OCI-LY7 (cell line): ENCODE measurements around the gene A2ML1.

Source experiments
- EZH2phosphoT487 ChIP-seq: fragments of 200-600 bp; sonication (generic); IDR thresholded peaks from 2 replicates; pipeline ENCODE4 v1.6.1; 2018; ENCODE audit warnings: low read depth, borderline replicate concordance, mild to moderate bottlenecking, mixed run types, antibody characterized with exemption, low read length, moderate library complexity, mixed read lengths
- TF ChIP-seq, protein P1 (sequence below): fragments of 200-600 bp; sonication (generic); conservative IDR thresholded peaks from 2 replicates; pipeline ENCODE4 v1.5.1; 2014; ENCODE audit warnings: mild to moderate bottlenecking, antibody characterized with exemption, low read length, moderate library complexity, mixed read lengths

- TF ChIP-seq, protein P1, sequence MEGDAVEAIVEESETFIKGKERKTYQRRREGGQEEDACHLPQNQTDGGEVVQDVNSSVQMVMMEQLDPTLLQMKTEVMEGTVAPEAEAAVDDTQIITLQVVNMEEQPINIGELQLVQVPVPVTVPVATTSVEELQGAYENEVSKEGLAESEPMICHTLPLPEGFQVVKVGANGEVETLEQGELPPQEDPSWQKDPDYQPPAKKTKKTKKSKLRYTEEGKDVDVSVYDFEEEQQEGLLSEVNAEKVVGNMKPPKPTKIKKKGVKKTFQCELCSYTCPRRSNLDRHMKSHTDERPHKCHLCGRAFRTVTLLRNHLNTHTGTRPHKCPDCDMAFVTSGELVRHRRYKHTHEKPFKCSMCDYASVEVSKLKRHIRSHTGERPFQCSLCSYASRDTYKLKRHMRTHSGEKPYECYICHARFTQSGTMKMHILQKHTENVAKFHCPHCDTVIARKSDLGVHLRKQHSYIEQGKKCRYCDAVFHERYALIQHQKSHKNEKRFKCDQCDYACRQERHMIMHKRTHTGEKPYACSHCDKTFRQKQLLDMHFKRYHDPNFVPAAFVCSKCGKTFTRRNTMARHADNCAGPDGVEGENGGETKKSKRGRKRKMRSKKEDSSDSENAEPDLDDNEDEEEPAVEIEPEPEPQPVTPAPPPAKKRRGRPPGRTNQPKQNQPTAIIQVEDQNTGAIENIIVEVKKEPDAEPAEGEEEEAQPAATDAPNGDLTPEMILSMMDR: no peak
- TF ChIP-seq EZH2phosphoT487: no peak
Observed at GRCh38 chr12:8906266-8907180, 84.1 kb downstream of the A2ML1 start.
